ENCODE data around the gene HEATR1.

The HEATR1 gene

DNA sequence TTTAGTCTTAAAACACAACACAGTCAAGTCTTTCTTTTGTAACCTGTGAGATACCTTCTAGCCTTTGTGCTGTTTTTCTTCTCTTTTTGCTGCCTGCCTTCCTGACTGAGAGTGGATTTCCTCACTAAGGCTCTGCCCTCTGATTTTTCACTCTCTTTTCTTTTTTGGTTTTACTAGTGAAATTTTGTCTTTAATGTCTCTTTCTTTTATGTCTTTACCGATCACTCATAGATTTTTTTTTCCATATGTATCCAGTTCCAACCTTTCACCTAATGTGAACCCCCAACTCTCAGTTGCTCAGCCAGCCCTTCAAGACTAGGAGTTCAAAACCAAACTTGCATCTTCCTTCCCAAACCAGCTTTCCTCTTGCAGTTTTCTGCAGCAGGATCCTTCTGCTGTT is 74.0 kb downstream of the HEATR1 start:
- Histone ChIP-seq H3K27ac (ENCODE audit: low read depth, low read length) (no peak overlapping the region), H3K4me1 (ENCODE audit: control insufficient read depth, insufficient read depth, low read length) (no peaks in the 10 kb centered on the region), H3K27me3 (ENCODE audit: control insufficient read depth, insufficient read depth, low read length) (no peaks in the 10 kb centered on the region), H3K4me3 (ENCODE audit: low read length) (no peak overlapping the region), H3K36me3 (ENCODE audit: control insufficient read depth, insufficient read depth, low read length) (peaks cover 10% of the 10 kb centered on the region), H3K9ac (ENCODE audit: low read length) (no peak overlapping the region)

DNA sequence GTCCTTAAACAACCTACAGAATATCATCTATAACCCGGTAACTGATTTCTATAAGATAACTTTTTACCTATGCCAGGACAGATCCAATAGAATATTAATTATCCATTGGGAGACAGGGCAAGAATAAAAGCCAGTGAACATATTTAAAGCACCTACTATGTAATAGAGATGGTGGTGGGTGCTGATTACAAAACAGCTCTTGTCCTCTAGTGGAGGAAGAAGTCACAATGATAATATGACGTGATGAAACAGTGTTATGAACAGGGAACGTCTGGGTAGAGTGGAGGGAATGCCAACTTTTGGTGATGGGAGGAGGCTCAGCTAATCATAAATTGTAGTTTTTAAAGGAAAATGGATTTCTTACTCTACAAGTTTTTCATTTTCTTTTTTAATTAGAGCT is 78.2 kb downstream of the HEATR1 start:
- Histone ChIP-seq H3K36me3 (ENCODE audit: control insufficient read depth, insufficient read depth, low read length) (peaks cover 6% of the 10 kb centered on the region), H3K4me3 (ENCODE audit: low read length) (no peak overlapping the region), H3K27me3 (ENCODE audit: control insufficient read depth, insufficient read depth, low read length) (no peaks in the 10 kb centered on the region), H3K27ac (ENCODE audit: low read depth, low read length) (no peak overlapping the region), H3K4me1 (ENCODE audit: control insufficient read depth, insufficient read depth, low read length) (peaks cover 6% of the 10 kb centered on the region), H3K9ac (ENCODE audit: low read length) (no peak overlapping the region)

DNA sequence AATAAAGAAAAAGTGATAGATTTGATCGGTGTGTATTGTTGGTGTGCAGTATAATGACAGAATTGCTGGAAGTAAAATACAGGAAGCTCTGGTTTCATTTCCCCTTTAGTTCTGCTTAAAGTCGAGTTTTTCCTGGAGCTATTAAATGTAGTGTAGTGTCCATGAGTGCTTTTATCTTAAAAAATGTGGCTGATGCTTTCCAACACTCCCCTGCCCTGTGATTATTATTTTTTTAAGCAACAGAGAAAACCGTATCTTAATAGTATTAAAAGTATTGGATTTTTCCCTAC is 79.5 kb downstream of the HEATR1 start:
- Histone ChIP-seq H3K9ac (ENCODE audit: low read length) (peak overlapping the region; percentile 74), H3K4me3 (ENCODE audit: low read length) (peak overlapping the region; percentile 97), H3K36me3 (ENCODE audit: control insufficient read depth, insufficient read depth, low read length) (peaks cover 6% of the 10 kb centered on the region), H3K4me1 (ENCODE audit: control insufficient read depth, insufficient read depth, low read length) (peaks cover 6% of the 10 kb centered on the region), H3K27me3 (ENCODE audit: control insufficient read depth, insufficient read depth, low read length) (no peaks in the 10 kb centered on the region), H3K27ac (ENCODE audit: low read depth, low read length) (peak overlapping the region; percentile 58)

DNA sequence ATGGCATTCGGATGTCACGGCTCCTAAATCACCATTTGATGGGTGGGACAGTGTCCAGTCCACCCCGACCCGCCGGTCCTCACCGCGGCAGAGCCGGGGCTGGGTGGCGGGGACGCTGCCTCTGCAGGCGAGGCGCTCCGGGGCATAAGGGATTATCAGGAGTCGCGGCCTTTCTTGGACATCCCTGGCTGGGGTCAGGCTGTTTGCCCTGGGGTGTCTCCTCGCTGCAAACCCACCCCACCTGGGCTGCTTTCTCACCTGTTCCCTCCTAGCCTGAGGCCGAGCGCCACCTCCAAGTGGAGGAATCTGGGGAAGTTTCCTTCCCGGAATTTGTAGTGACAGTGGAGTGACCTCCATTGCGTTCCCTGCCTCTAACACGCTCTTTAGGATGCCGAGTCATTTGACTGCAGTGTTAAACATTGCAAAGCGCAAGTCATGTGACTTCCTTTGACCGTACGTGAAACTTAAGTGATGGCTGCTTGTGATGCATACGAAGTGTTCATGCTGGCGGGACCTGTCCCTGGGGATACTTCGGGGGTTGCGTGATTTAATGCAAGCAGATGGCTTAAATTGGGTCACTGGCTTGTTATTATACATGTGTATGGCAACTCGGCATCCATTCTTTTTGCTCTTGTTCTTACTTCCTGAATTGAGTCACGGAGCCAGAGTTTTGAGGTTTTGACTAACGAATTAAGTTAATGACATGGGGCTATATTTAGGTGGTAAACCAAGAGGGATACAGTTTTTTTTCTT is 80.0 kb downstream of the HEATR1 start:
- Histone ChIP-seq H3K27me3 (ENCODE audit: control insufficient read depth, insufficient read depth, low read length) (no peaks in the 10 kb centered on the region), H3K4me3 (ENCODE audit: low read length) (peak overlapping the region; percentile 97), H3K4me1 (ENCODE audit: control insufficient read depth, insufficient read depth, low read length) (peaks cover 6% of the 10 kb centered on the region), H3K27ac (ENCODE audit: low read depth, low read length) (peak overlapping the region; percentile 78), H3K9ac (ENCODE audit: low read length) (peak overlapping the region; percentile 74), H3K36me3 (ENCODE audit: control insufficient read depth, insufficient read depth, low read length) (peaks cover 6% of the 10 kb centered on the region)

DNA sequence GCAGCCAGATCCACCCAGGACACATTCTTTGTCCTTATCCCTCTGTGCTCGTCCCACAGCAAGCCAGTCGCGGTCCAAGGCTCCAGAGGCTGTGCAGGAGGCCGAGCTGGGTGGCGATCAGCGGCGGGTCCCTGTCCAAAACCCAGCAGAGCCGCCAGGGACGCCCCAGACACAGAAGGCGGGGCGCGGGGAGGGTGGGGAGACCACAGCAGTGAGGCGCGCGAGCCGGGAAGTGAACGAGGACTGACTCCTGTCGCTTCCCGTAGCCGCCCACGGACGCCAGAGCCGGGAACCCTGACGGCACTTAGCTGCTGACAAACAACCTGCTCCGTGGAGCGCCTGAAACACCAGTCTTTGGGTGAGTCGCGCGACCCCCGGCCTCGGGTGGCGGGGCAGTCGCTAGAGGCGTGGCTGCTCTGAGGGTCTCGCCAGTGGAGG is 80.6 kb downstream of the HEATR1 start, which contains the start of gene LGALS8:
TSS of gene LGALS8 (plus strand) at position 279 of the 438 bp plus-strand sequence. CDS start 2,089 bp downstream, outside the sequence.
- Histone ChIP-seq H3K27ac (ENCODE audit: low read depth, low read length) (peak within 1 kb of the TSS; percentile 78), H3K4me1 (ENCODE audit: control insufficient read depth, insufficient read depth, low read length) (peaks cover 6% of the 10 kb centered on the region), H3K9ac (ENCODE audit: low read length) (peak within 1 kb of the TSS; percentile 74), H3K27me3 (ENCODE audit: control insufficient read depth, insufficient read depth, low read length) (no peaks in the 10 kb centered on the region), H3K36me3 (ENCODE audit: control insufficient read depth, insufficient read depth, low read length) (peaks cover 6% of the 10 kb centered on the region), H3K4me3 (ENCODE audit: low read length) (peak within 1 kb of the TSS; percentile 97)

DNA sequence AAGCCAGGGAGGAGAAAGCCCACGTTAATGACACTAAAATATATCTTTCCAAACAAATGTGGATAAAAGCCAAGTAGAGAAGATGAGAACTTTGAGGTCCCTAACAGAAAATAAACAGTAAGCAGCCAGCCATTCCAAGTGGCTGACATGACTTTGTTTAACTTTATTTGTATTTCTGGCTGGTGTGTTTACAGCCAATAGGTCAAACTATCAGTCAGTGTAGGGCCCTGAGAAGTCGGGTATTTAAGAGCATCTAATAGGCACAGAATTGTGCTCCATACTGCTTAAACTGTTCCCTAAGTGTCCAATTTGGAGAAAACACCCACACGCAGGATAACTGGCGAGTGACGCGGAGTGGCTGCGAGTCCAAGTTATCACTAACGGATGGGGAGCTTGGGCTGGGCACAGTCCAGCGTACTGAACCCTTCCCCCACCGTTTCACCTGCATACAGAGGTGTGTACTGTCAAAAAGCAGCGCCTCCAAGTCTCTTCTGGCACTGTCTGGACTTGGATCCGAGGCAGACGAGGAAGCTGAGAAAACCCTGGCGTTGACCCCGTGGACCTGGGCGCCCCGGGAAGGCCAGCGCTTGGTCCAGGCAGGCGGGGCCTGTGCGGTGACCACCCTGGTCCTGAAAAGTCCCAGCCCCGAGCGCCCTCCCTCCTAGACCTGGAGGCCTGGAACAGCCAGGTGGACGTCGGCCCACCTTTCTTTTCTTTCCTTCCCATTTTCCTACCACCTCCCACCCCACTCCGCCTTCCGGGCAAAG is 81.2 kb downstream of the HEATR1 start:
- H3K27ac ChIP-seq (ENCODE audit: low read depth, low read length) = peak overlapping the region; percentile 78
- H3K9ac ChIP-seq (ENCODE audit: low read length) = peak overlapping the region; percentile 74
- H3K4me3 ChIP-seq (ENCODE audit: low read length) = peak overlapping the region; percentile 97
- H3K27me3 ChIP-seq (ENCODE audit: control insufficient read depth, insufficient read depth, low read length) = no peaks in the 10 kb centered on the region
- H3K4me1 ChIP-seq (ENCODE audit: control insufficient read depth, insufficient read depth, low read length) = peaks cover 6% of the 10 kb centered on the region
- H3K36me3 ChIP-seq (ENCODE audit: control insufficient read depth, insufficient read depth, low read length) = peaks cover 6% of the 10 kb centered on the region

DNA sequence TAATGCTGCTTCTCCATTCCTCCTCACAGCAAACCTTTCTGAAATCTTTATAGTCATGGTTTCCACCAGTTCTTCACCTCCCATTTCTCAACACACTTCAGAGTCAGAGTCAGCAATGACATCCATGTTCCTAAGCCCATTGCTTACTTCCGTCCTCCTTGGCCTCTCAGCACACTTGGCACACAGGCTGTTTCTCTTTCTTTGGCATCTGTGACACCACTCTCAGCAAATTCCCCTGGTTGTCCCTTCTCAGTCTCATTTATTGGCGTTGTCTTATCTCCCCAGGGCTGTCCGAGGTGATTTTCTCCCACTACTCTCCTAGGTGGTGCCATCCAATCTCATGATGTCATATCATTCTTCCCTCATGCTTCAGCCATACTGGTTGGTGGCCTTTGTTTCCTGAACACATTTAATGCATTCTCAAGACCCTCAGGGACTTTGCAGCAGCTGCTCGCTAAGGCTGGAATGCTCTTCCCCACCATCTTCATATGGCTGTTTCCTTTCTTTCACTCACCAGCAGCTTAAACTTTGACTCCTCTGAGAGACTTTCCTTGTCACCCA is 83.8 kb downstream of the HEATR1 start:
- no peak overlapping the region for H3K27ac ChIP-seq (ENCODE audit: low read depth, low read length)
- no peaks in the 10 kb centered on the region for H3K27me3 ChIP-seq (ENCODE audit: control insufficient read depth, insufficient read depth, low read length)
- H3K36me3 ChIP-seq (ENCODE audit: control insufficient read depth, insufficient read depth, low read length) = no peaks in the 10 kb centered on the region
- no peak overlapping the region for H3K4me3 ChIP-seq (ENCODE audit: low read length)
- H3K4me1 ChIP-seq (ENCODE audit: control insufficient read depth, insufficient read depth, low read length) = peaks cover 6% of the 10 kb centered on the region
- no peak overlapping the region for H3K9ac ChIP-seq (ENCODE audit: low read length)

DNA sequence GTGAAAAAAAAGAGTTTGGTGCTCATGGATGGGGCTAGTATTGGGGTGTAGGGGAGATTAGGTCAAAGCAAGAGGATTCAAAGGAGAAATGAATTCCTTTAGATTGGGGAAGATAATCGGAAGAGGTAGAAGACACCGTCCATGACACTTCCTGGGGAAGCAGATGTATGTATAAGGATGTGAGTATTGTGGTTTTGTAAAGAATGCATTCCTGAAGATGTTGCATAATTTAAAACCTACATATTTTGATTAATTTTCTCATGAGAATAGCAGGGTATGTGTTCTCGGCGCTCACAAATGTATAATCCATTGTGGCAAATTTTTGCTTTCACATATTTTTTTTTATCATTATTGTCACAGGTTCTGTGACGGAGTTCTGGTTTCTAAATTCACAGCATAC is 86.0 kb downstream of the HEATR1 start:
- H3K4me3 ChIP-seq (ENCODE audit: low read length) = no peak overlapping the region

DNA sequence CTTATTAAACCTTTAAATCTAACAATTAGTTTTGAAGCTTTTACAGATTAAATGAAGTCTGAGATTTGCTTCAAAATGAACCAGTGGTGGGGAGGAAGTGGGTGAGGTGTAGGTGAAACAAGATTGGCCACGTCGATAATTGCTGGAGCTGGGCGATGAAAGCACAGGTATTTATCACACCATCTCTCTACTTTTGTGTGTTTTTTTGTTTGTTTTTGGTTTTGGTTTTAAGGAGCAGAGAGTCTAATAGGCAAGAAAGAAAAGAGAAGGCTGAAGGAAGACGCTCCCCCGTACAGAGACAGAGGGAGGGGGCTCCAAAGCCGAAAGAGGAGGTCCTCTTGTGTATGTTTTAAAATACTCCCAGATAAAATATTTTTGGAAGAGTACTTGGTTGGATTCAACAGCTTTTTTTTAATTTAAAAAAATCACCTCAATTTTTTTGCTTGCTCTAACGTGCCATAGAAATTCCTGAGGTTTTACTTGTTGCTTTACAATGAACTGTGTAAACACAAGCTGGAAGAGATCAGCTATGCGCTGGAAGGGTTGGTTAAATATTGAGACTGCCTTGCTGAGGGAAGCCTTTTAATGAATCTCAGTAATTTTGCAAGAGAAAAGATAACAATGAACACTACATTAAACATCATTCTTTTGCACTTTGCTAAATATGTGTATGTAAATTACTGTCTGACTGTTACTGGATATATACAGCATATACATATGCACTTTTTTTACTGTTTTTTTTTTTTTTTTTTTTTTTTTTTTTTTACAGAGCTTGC is 87.2 kb downstream of the HEATR1 start:
- H3K36me3 ChIP-seq (ENCODE audit: control insufficient read depth, insufficient read depth, low read length) = no peaks in the 10 kb centered on the region
- no peaks in the 10 kb centered on the region for H3K27me3 ChIP-seq (ENCODE audit: control insufficient read depth, insufficient read depth, low read length)
- H3K27ac ChIP-seq (ENCODE audit: low read depth, low read length) = no peak overlapping the region
- H3K4me3 ChIP-seq (ENCODE audit: low read length) = no peak overlapping the region
- no peak overlapping the region for H3K9ac ChIP-seq (ENCODE audit: low read length)
- H3K4me1 ChIP-seq (ENCODE audit: control insufficient read depth, insufficient read depth, low read length) = no peaks in the 10 kb centered on the region

More for the DNA sequence above, 86.0 kb downstream of the HEATR1 start:
- no peaks in the 10 kb centered on the region for H3K27me3 ChIP-seq (ENCODE audit: control insufficient read depth, insufficient read depth, low read length)
- H3K4me1 ChIP-seq (ENCODE audit: control insufficient read depth, insufficient read depth, low read length) = no peaks in the 10 kb centered on the region
- no peaks in the 10 kb centered on the region for H3K36me3 ChIP-seq (ENCODE audit: control insufficient read depth, insufficient read depth, low read length)
- no peak overlapping the region for H3K9ac ChIP-seq (ENCODE audit: low read length)
- H3K27ac ChIP-seq (ENCODE audit: low read depth, low read length) = no peak overlapping the region

DNA sequence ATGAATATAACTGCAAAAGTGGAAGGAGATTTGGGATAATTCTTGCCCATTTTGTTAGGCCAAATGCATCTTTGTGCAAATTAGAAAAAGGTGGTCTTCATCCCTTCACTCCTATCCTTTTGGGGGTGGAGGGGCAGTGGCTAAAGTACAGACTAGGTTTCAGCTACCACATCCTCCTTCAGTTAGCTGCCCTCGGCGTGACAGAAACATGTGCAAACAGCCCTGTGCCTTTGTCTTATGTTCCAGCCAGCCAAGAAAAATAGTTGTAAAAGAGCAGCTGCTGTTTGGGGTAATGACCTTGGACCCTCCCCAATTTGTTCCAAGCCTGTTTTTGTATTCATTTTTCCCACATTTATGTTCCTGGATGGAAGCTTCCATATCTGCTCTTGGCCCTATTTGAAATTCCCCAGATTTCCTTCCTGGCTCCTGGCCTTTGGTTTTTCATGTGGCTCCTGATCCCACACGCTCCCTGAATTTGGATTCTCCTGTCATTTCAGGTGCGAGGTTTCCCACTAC is 88.8 kb downstream of the HEATR1 start:
- no peaks in the 10 kb centered on the region for H3K4me1 ChIP-seq (ENCODE audit: control insufficient read depth, insufficient read depth, low read length)
- H3K27me3 ChIP-seq (ENCODE audit: control insufficient read depth, insufficient read depth, low read length) = no peaks in the 10 kb centered on the region
- H3K36me3 ChIP-seq (ENCODE audit: control insufficient read depth, insufficient read depth, low read length) = no peaks in the 10 kb centered on the region
- no peak overlapping the region for H3K9ac ChIP-seq (ENCODE audit: low read length)
- H3K4me3 ChIP-seq (ENCODE audit: low read length) = no peak overlapping the region
- no peak overlapping the region for H3K27ac ChIP-seq (ENCODE audit: low read depth, low read length)

DNA sequence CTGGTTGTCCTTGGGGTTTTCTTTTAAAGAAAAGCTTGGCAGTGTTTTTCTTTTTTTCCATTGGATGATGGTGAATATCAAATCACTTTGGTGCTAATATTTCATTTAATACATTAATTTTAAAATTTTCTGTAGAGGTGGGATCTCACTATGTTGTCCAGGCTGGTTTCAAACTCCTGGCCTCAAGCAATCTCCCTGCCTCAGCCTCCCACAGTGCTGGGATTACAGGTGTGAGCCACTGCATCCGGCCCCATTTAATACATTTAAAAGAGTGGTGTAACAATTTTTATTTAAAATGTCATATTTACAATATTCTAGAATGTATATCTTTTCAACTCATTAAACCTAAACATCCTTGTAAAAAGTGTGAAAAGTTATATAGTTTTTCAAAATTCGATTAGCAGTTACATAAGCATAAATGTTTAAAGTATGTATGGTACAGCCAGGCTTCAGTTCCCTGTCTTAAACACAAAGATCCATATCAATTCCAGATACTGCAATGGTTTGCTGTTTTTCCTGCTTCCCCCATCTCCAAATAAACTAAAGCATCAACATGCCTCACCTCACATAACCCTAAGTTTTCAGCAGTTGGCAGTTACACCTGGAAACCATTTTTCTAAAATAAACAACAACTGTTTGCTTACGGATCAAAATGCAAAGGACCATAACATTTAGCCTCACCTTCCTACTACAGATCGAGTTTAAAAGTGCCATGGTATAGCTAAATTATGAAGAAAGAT is 89.4 kb downstream of the HEATR1 start:
- Histone ChIP-seq H3K27ac (ENCODE audit: low read depth, low read length) (no peak overlapping the region), H3K27me3 (ENCODE audit: control insufficient read depth, insufficient read depth, low read length) (no peaks in the 10 kb centered on the region), H3K36me3 (ENCODE audit: control insufficient read depth, insufficient read depth, low read length) (no peaks in the 10 kb centered on the region), H3K4me1 (ENCODE audit: control insufficient read depth, insufficient read depth, low read length) (no peaks in the 10 kb centered on the region), H3K4me3 (ENCODE audit: low read length) (no peak overlapping the region), H3K9ac (ENCODE audit: low read length) (no peak overlapping the region)
